ENCODE data around the gene CHADL.

DNA sequence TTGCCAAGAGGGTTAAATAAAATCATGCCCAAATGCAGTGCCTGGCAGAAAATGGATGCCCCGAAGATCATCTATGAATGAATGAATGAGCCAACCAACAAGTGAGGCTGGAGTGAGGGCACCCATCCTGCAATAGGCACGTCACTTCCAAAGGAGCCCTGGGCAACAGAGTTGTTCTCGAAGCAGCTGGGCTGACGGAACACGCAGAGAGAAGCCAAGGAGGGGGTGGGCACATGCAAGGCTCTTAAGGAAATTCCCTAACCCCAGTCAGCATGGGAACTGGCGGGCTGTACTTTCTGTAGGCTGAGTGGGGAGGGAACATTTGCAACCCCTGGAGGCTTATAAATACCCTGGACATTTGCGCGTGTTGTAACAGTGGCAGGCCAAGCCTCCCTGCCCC, 11.6 kb upstream of the CHADL start:
- TF ChIP-seq, protein P1, sequence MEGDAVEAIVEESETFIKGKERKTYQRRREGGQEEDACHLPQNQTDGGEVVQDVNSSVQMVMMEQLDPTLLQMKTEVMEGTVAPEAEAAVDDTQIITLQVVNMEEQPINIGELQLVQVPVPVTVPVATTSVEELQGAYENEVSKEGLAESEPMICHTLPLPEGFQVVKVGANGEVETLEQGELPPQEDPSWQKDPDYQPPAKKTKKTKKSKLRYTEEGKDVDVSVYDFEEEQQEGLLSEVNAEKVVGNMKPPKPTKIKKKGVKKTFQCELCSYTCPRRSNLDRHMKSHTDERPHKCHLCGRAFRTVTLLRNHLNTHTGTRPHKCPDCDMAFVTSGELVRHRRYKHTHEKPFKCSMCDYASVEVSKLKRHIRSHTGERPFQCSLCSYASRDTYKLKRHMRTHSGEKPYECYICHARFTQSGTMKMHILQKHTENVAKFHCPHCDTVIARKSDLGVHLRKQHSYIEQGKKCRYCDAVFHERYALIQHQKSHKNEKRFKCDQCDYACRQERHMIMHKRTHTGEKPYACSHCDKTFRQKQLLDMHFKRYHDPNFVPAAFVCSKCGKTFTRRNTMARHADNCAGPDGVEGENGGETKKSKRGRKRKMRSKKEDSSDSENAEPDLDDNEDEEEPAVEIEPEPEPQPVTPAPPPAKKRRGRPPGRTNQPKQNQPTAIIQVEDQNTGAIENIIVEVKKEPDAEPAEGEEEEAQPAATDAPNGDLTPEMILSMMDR (IDR thresholded peaks at IDR 0.05): no peak
- TF ChIP-seq POLR2A (IDR thresholded peaks at IDR 0.05): no peak

Data from adrenal gland (tissue), 5 donors.